H1 (cell line): ENCODE results near the gene CFAP74. TPM values are rescaled to one million over a fixed set of nuclear protein-coding genes. Genes with fewer than 3 reads are reported as not detected.

Source experiments
- CTCF ChIA-PET: fragments of 300-600 bp; sonication (Branson Sonifier 250); formaldehyde crosslinking; loops from one replicate; lab custom pipeline; 2021; ENCODE audit not compliant: partially characterized antibody; lab: Charles Lee
- POLR2A ChIA-PET: fragments of 300-600 bp; sonication (Branson Sonifier 250); formaldehyde crosslinking; loops from one replicate; lab custom pipeline; 2021; ENCODE audit warnings: inconsistent platforms; ENCODE audit not compliant: partially characterized antibody; lab: Charles Lee
- DNase-seq, 2 experiments: peaks; one replicate each; pipeline versions ENCODE4 v3.0.0 to v3.0.0-alpha.2; 2010 to 2022; ENCODE audit warnings: low spot score in 2 of 2, low read depth in 1 of 2, mixed read lengths in 1 of 2
- FAIRE-seq: peaks from 2 replicates; lab custom pipeline; 2011; peaks lifted over from hg19 to GRCh38; lab: Jason Lieb, UNC
- H2AFZ ChIP-seq: 2 replicates; pipeline ENCODE4 v1.8.1; 2012; ENCODE audit warnings: low read length, inconsistent platforms
- H2AK5ac ChIP-seq: 2 replicates; pipeline ENCODE4 v1.6.1; 2013; ENCODE audit warnings: low read depth, low read length
- H2BK120ac ChIP-seq: replicated peaks from 2 replicates; pipeline ENCODE3; 2013; ENCODE audit warnings: low read depth, low read length, inconsistent platforms
- H2BK12ac ChIP-seq: 2 replicates; pipeline ENCODE4 v1.6.1; 2013; ENCODE audit warnings: low read depth, low read length
- H2BK15ac ChIP-seq: 2 replicates; pipeline ENCODE4 v1.6.1; 2013; ENCODE audit warnings: low read length
- H2BK20ac ChIP-seq: 2 replicates; pipeline ENCODE4 v1.6.1; 2013; ENCODE audit warnings: low read length
- H2BK5ac ChIP-seq: 2 replicates; pipeline ENCODE4 v1.6.1; 2013; ENCODE audit warnings: low read depth, low read length
- H3K14ac ChIP-seq: 2 replicates; pipeline ENCODE4 v1.6.1; 2013; ENCODE audit warnings: inconsistent platforms; ENCODE audit not compliant: insufficient read length
- H3K18ac ChIP-seq: 2 replicates; pipeline ENCODE4 v1.6.1; 2013; ENCODE audit warnings: low read length; ENCODE audit errors: extremely low read depth
- H3K23ac ChIP-seq: 2 replicates; pipeline ENCODE4 v1.6.1; 2013; ENCODE audit warnings: inconsistent platforms; ENCODE audit not compliant: insufficient read length
- H3K23me2 ChIP-seq: 2 replicates; pipeline ENCODE4 v1.6.1; 2013; ENCODE audit warnings: low read depth, low read length
- H3K27ac ChIP-seq: 2 replicates; pipeline ENCODE4 v1.6.1; 2011; ENCODE audit warnings: low read depth, low read length, inconsistent platforms
- H3K27me3 ChIP-seq, 4 experiments: replicated peaks in 1 of 4; 1 replicate in 1 of 4; 2 replicates in 3 of 4; pipeline versions ENCODE4 v1.6.1 to v1.8.1; 2011 to 2013; ENCODE audit warnings: low read length in 3 of 4, mild to moderate bottlenecking in 3 of 4, inconsistent platforms in 2 of 4, mixed read lengths in 2 of 4, moderate library complexity in 1 of 4; ENCODE audit not compliant: control insufficient read depth in 3 of 4, insufficient read depth in 3 of 4; ENCODE audit errors: extremely low read depth in 1 of 4
- H3K36me3 ChIP-seq, 4 experiments: 2 replicates each; pipeline versions ENCODE4 v1.6.1 to v1.8.1; 2011 to 2013; ENCODE audit warnings: mild to moderate bottlenecking in 4 of 4, low read length in 3 of 4, moderate library complexity in 2 of 4, control low read depth in 1 of 4, inconsistent platforms in 1 of 4; ENCODE audit not compliant: insufficient read depth in 4 of 4, control insufficient read depth in 2 of 4
- H3K4ac ChIP-seq: replicated peaks from 2 replicates; pipeline ENCODE3; 2013; ENCODE audit warnings: low read length, low read depth, mixed read lengths, inconsistent platforms; ENCODE audit not compliant: insufficient read length
- H3K4me1 ChIP-seq, 4 experiments: replicated peaks in 1 of 4; 1 replicate in 1 of 4; 2 replicates in 3 of 4; pipeline versions ENCODE4 v1.6.1 to v1.8.1; 2011 to 2013; ENCODE audit warnings: low read length in 3 of 4, inconsistent platforms in 2 of 4, mixed read lengths in 1 of 4; ENCODE audit not compliant: insufficient read depth in 4 of 4, control insufficient read depth in 3 of 4
- H3K4me2 ChIP-seq, 2 experiments: 2 replicates each; pipeline versions ENCODE4 v1.6.1 to v1.8.1; 2011 to 2013; ENCODE audit warnings: low read depth in 2 of 2, low read length in 2 of 2, control low read depth in 1 of 2, inconsistent platforms in 1 of 2, mild to moderate bottlenecking in 1 of 2; ENCODE audit not compliant: insufficient read depth in 1 of 2
- H3K4me3 ChIP-seq, 4 experiments: fragments of 200-600, 300-600 bp in 1 of 4; sonication (generic), shearing (Covaris generic), sonication (Bioruptor Twin) in 1 of 4; 2 replicates each; pipeline versions ENCODE4 v1.5.1 to v1.8.1; 2011 to 2016; ENCODE audit warnings: low read length in 4 of 4, low read depth in 3 of 4, control low read depth in 2 of 4, inconsistent platforms in 2 of 4, mild to moderate bottlenecking in 2 of 4, mixed read lengths in 1 of 4, moderate library complexity in 1 of 4; ENCODE audit not compliant: insufficient read depth in 2 of 4; ENCODE audit errors: extremely low read depth in 1 of 4
- H3K56ac ChIP-seq: replicated peaks from 2 replicates; pipeline ENCODE3; 2013; ENCODE audit warnings: low read depth, mild to moderate bottlenecking, mixed read lengths, low read length, inconsistent platforms; ENCODE audit not compliant: insufficient read length
- H3K79me1 ChIP-seq: 2 replicates; pipeline ENCODE4 v1.6.1; 2013; ENCODE audit warnings: low read depth, low read length, control low read depth
- H3K79me2 ChIP-seq, 2 experiments: 2 replicates each; pipeline versions ENCODE4 v1.6.1 to v1.8.1; 2012 to 2013; ENCODE audit warnings: low read length in 2 of 2, mild to moderate bottlenecking in 2 of 2, inconsistent platforms in 1 of 2; ENCODE audit not compliant: insufficient read depth in 2 of 2, control insufficient read depth in 1 of 2
- H3K9ac ChIP-seq, 4 experiments: replicated peaks in 1 of 4; 1 replicate in 1 of 4; 2 replicates in 3 of 4; pipeline versions ENCODE4 v1.6.1 to v1.8.1; 2011 to 2013; ENCODE audit warnings: low read depth in 3 of 4, low read length in 3 of 4, control low read depth in 2 of 4, mild to moderate bottlenecking in 2 of 4, moderate library complexity in 2 of 4, inconsistent platforms in 1 of 4; ENCODE audit errors: extremely low read depth in 1 of 4
- H3K9me3 ChIP-seq, 2 experiments: 2 replicates each; pipeline versions ENCODE4 v1.6.1 to v1.8.1; 2012 to 2013; ENCODE audit warnings: mild to moderate bottlenecking in 2 of 2, moderate library complexity in 2 of 2, control low read depth in 1 of 2, inconsistent platforms in 1 of 2, low read depth in 1 of 2, low read length in 1 of 2, mixed read lengths in 1 of 2; ENCODE audit not compliant: insufficient read depth in 2 of 2
- H4K20me1 ChIP-seq, 2 experiments: replicated peaks in 1 of 2; 2 replicates each; pipeline versions ENCODE3 to v1.8.1; 2011 to 2013; ENCODE audit warnings: inconsistent platforms in 2 of 2, low read length in 2 of 2, mild to moderate bottlenecking in 1 of 2; ENCODE audit not compliant: insufficient read depth in 2 of 2, control insufficient read depth in 1 of 2
- H4K5ac ChIP-seq: 2 replicates; pipeline ENCODE4 v1.6.1; 2013; ENCODE audit warnings: low read length, low read depth, mixed read lengths, inconsistent platforms; ENCODE audit not compliant: insufficient read length
- H4K8ac ChIP-seq: 2 replicates; pipeline ENCODE4 v1.8.0; 2013; ENCODE audit warnings: mild to moderate bottlenecking, moderate library complexity, low read length, inconsistent platforms; ENCODE audit not compliant: insufficient read depth; ENCODE audit errors: extremely low read depth
- H4K91ac ChIP-seq: replicated peaks from 2 replicates; pipeline ENCODE3; 2013; ENCODE audit warnings: low read length, mixed read lengths, inconsistent platforms; ENCODE audit not compliant: insufficient read length
- POLR2AphosphoS5 ChIP-seq: IDR thresholded peaks from 2 replicates; pipeline ENCODE4 v1.6.1; 2011; ENCODE audit warnings: low read depth, low read length
- YY1 ChIP-seq: IDR thresholded peaks from 2 replicates; pipeline ENCODE4 v1.6.1; 2011; ENCODE audit warnings: low read depth, mild to moderate bottlenecking, low read length
- WGBS, 2 experiments: shearing (Covaris generic) in 1 of 2; methylation state at CpG; one replicate each; pipeline versions ENCODE4 v1.1.6 to v1.1.7; 2013 to 2015; ENCODE audit warnings: low lambda C conversion rate in 2 of 2, mixed read lengths in 2 of 2, inconsistent platforms in 1 of 2, low coverage in 1 of 2, missing lambda C conversion rate in 1 of 2; ENCODE audit not compliant: insufficient replicate concordance in 2 of 2, insufficient coverage in 1 of 2, insufficient read length in 1 of 2; ENCODE audit errors: extremely low coverage in 1 of 2, missing lambda C conversion rate in 1 of 2; 5-methylcytosine and 5-hydroxymethylcytosine counted together
- polyA plus RNA-seq, 7 experiments: library from polyadenylated mRNA; depleted of rRNA in 3 of 7; stranded (reverse) in 5 of 7; unstranded in 2 of 7; fragments of >200 nt in 5 of 7; fragments of 200-250 nt in 2 of 7; gene quantifications; 1 replicate in 5 of 7; 2 replicates in 1 of 7; 4 replicates in 1 of 7; pipeline versions ENCODE4 v1.2.1 to v1.2.3, GENCODE V29; 2011 to 2013; ENCODE audit warnings: missing spikeins in 2 of 7, mixed read lengths in 2 of 7
- total RNA-seq: library from RNA; stranded (reverse); fragmentation: NEBNext Ultra II Directional; extraction: Animal tissue kit (Norgen Biotek cat#: 25700); gene quantifications from 2 replicates; pipeline ENCODE4 v1.2.1, GENCODE V29; 2021

The CFAP74 gene
- total and polyA plus RNA-seq, 2 of the 8 experiments (the other 6 are each of a cell fraction or from before 2014, with no cell fraction given) = 0.09 to 0.20 TPM

DNA sequence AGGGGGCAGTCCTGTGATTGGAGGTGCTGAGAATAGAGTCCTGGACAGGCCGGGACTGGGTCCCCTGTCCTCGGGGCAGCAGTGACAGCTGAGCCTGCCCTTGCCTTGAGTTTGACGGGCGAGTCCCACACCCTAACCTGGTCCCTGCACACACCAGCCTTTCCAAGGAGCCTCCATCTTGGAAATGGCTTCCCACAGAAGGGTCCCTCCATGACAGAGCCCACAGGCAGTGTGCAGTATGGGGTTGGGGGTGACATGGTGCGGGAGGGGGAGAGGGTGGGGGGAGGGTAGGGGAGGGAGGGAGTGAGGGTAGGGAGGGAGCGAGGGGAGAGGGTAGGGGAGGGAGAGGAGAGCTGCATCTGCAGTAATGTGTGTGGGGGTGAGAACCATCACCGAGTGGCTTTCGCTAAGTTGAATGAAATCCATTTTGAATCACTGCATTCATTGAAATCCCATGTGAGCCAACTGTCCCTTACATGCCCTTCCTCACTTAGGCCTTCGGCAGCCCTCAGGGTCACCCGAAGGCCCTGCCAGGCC is 74.4 kb downstream of the CFAP74 start:
- POLR2A ChIA-PET = interaction anchor here (1.7 kb wide), 1 partner anchor 9 kb away, joined by 14 read pairs; the partner anchor contains the start of gene TMEM52

More for the DNA sequence above, 74.4 kb downstream of the CFAP74 start:
- CTCF ChIA-PET = interaction anchor here (0.8 to 3.1 kb wide), 8 partner anchors 13 to 118 kb away, joined by 3 to 13 read pairs (median 4); no protein-coding TSS in a partner anchor
- DNase-seq (no peak), FAIRE-seq (no peak)
- H4K8ac ChIP-seq = no peak overlapping the region
- no peaks in the 10 kb centered on the region; a peak in 1 of 7 replicates for H3K27me3 ChIP-seq
- no peak overlapping the region for H2AK5ac ChIP-seq
- no peak overlapping the region for H4K91ac ChIP-seq
- H2BK12ac ChIP-seq = no peak overlapping the region
- no peak overlapping the region for H3K14ac ChIP-seq
- no peak overlapping the region for H2BK120ac ChIP-seq
- H3K4me2 ChIP-seq = no peak overlapping the region
- H3K9me3 ChIP-seq = peaks cover 2 to 15% of the 10 kb centered on the region in 2 experiments; a peak in 3 of 4 replicates
- H3K79me1 ChIP-seq = no peaks in the 10 kb centered on the region
- H3K27ac ChIP-seq = no peak overlapping the region
- no peaks in the 10 kb centered on the region for H3K79me2 ChIP-seq
- no peaks in the 10 kb centered on the region for H3K36me3 ChIP-seq
- no peaks in the 10 kb centered on the region for H3K4me1 ChIP-seq
- no peak overlapping the region for H2AFZ ChIP-seq
- no peak overlapping the region; the same call in 1 of the 2 replicates for H2BK15ac ChIP-seq
- H3K4ac ChIP-seq = no peak overlapping the region
- no peak overlapping the region for H3K9ac ChIP-seq
- H3K23me2 ChIP-seq = no peaks in the 10 kb centered on the region; the same call in 1 of the 2 replicates
- no peak overlapping the region for H2BK20ac ChIP-seq
- H3K4me3 ChIP-seq = no peak overlapping the region
- WGBS, 2 experiments = 87% methylated on average over 7 of the region's 10 CpGs; no CpG with 5 or more reads in 1 of the 2 experiments
- no peak overlapping the region for H3K23ac ChIP-seq
- H2BK5ac ChIP-seq = no peak overlapping the region
- no peak overlapping the region for H4K5ac ChIP-seq
- TF ChIP-seq YY1 (peak; percentile 74), POLR2AphosphoS5 (no peak)
- H3K18ac ChIP-seq = no peak overlapping the region
- no peak overlapping the region for H3K56ac ChIP-seq
- no peaks in the 10 kb centered on the region for H4K20me1 ChIP-seq
